HEK293 (cell line): ENCODE results near the gene PAK1.

ENCODE experiments used
- CTCF ChIA-PET: fragments of 350-600 bp; formaldehyde crosslinking; extraction: SDS; loops from one replicate; lab custom pipeline; 2021; ENCODE audit warnings: antibody characterized with exemption; lab: Yijun Ruan, JAX
- POLR2A ChIA-PET: fragments of 300-600 bp; formaldehyde crosslinking; extraction: SDS; loops from one replicate; lab custom pipeline; 2020; ENCODE audit warnings: antibody characterized with exemption, inconsistent platforms; lab: Yijun Ruan, JAX
- H3K27ac ChIP-seq: fragments of 200-500 bp; sonication (Bioruptor generic); 2 replicates; pipeline ENCODE4 v1.5.1; 2014; ENCODE audit warnings: low read depth, low read length, control low read depth, inconsistent platforms; ENCODE audit errors: extremely low read depth
- H3K36me3 ChIP-seq, 2 experiments: fragments of 200-500 bp in 1 of 2; sonication (Bioruptor generic) in 1 of 2; 1 replicate in 1 of 2; 2 replicates in 1 of 2; pipeline ENCODE4 v1.5.1; 2014 to 2017; ENCODE audit warnings: inconsistent platforms in 2 of 2, low read length in 2 of 2; ENCODE audit not compliant: control insufficient read depth in 2 of 2, insufficient read depth in 1 of 2
- H3K4me1 ChIP-seq: fragments of 200-500 bp; sonication (Bioruptor generic); 2 replicates; pipeline ENCODE4 v1.5.1; 2014; ENCODE audit warnings: mild to moderate bottlenecking, low read length, inconsistent platforms; ENCODE audit not compliant: control insufficient read depth, insufficient read depth
- H3K4me3 ChIP-seq: 2 replicates; pipeline ENCODE4 v1.5.1; 2011; ENCODE audit warnings: low read depth, mild to moderate bottlenecking, control low read depth, low read length, moderate library complexity
- H3K9me3 ChIP-seq: fragments of 200-500 bp; sonication (Bioruptor generic); 2 replicates; pipeline ENCODE4 v1.5.1; 2014; ENCODE audit warnings: low read depth, low read length, inconsistent platforms; ENCODE audit not compliant: control insufficient read depth, insufficient read depth
- FEZF1 ChIP-seq: fragments of 450-650 bp; formaldehyde crosslinking; IDR thresholded peaks from 2 replicates; pipeline ENCODE4 v1.5.1; 2016; ENCODE audit warnings: missing biosample characterization, missing genetic modification characterization
- KLF16 ChIP-seq: fragments of 450-650 bp; formaldehyde crosslinking; IDR thresholded peaks from 2 replicates; pipeline ENCODE4 v1.5.1; 2017; ENCODE audit warnings: missing biosample characterization, missing genetic modification characterization
- ZNF132 ChIP-seq: fragments of 450-650 bp; formaldehyde crosslinking; IDR thresholded peaks from 2 replicates; pipeline ENCODE4 v1.5.1; 2017; ENCODE audit warnings: missing biosample characterization, missing genetic modification characterization, borderline replicate concordance
- ZNF169 ChIP-seq: fragments of 450-650 bp; formaldehyde crosslinking; IDR thresholded peaks from 2 replicates; pipeline ENCODE4 v1.5.1; 2016; ENCODE audit warnings: missing biosample characterization, missing genetic modification characterization
- ZNF266 ChIP-seq: fragments of 450-650 bp; formaldehyde crosslinking; IDR thresholded peaks from 2 replicates; pipeline ENCODE4 v1.5.1; 2016; ENCODE audit warnings: missing biosample characterization, missing genetic modification characterization, low read depth
- ZNF311 ChIP-seq: fragments of 450-650 bp; formaldehyde crosslinking; IDR thresholded peaks from 2 replicates; pipeline ENCODE4 v1.5.1; 2017; ENCODE audit warnings: missing biosample characterization, missing genetic modification characterization, borderline replicate concordance
- ZNF335 ChIP-seq: fragments of 450-650 bp; formaldehyde crosslinking; conservative IDR thresholded peaks from 2 replicates; pipeline ENCODE4 v1.5.1; 2016; ENCODE audit warnings: missing biosample characterization, missing genetic modification characterization
- ZNF549 ChIP-seq: fragments of 450-650 bp; IDR thresholded peaks from 2 replicates; pipeline ENCODE4 v1.5.1; 2018; ENCODE audit warnings: missing biosample characterization, missing genetic modification characterization, mild to moderate bottlenecking, inconsistent platforms, moderate library complexity
- ZSCAN16 ChIP-seq: fragments of 450-650 bp; formaldehyde crosslinking; IDR thresholded peaks from 2 replicates; pipeline ENCODE4 v1.5.1; 2016; ENCODE audit warnings: missing biosample characterization, missing genetic modification characterization
- TF ChIP-seq, protein P1 (sequence below): fragments of 450-650 bp; formaldehyde crosslinking; IDR thresholded peaks from 2 replicates; pipeline ENCODE4 v1.5.1; 2016; ENCODE audit warnings: missing biosample characterization, missing genetic modification characterization

Gene PAK1

DNA sequence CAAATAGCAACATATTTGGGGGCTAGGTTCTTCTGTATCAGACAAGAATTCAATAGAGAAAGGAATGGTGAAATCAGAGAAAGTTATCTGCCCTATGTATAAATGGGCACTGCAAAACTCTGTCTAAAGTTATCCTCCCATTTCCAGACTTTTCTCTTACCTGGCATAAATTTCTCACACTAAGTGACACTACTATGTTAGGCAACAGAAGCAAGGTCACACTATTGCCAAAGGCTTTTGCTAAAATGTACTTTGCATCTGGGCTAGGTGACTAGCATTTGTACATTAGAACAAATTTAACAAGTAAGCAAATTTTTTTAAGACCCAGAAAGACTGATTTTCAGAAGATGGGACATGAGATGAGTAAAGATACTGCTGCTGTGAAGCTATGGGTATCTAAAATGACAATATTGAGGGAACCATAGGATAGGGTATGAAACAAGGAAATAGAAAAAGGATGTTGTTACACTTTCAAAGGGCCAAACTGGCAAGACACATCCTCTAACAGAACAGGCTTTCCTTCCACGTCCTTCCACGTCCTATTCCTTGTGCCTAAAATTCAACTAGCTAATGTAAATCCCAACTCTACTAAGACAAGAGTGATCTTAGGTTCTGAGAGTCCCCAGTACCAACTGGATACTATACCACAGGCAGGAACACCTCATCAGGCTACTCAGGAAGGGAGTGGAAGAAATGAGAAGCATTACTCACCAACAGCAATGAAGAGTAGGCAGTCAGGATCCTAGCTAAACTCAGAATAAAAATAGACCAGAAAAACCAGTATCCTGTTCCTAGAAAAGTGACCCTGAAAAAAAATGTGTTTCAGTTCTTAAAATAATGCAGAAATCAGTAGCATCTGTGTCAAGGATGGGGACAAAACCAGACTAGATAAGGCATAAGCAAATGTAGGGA is 195.0 kb downstream of the PAK1 start:
- H3K4me1 ChIP-seq, result no peaks in the 10 kb centered on the region
- no peaks in the 10 kb centered on the region for H3K9me3 ChIP-seq
- no peak overlapping the region for H3K4me3 ChIP-seq
- TF ChIP-seq ZSCAN16, result no peak
- no peak for TF ChIP-seq ZNF335 (tag by site-specific recombination)
- TF ChIP-seq ZNF311 (tag by site-specific recombination), result no peak
- no peak for TF ChIP-seq ZNF549
- TF ChIP-seq FEZF1 (tag by site-specific recombination), result no peak
- TF ChIP-seq KLF16 (tag by site-specific recombination), result no peak
- no peak for TF ChIP-seq ZNF266
- CTCF ChIA-PET, result no interaction called here
- POLR2A ChIA-PET, result no interaction called here
- no peaks in the 10 kb centered on the region for H3K36me3 ChIP-seq
- no peak overlapping the region for H3K27ac ChIP-seq

DNA sequence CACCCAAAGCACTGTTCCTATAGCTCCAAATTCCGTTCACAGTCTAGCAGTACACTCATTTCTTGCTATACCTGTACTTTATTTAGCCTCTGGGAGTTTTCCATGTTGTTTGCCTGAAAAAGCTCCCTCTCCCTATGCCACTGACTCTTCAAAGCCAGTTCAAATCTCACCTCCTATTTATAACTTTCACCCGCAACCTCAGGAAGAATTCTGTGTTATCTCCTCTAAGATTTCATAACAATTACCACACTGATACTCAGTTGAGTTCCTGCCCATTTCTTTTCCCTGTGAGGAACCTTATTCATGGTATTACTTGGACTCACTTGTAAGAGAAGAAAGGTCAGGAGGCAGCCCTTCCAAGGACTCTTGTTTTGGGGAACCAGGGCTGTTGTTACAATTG is 197.6 kb downstream of the PAK1 start:
- Histone ChIP-seq H3K36me3 (no peaks in the 10 kb centered on the region), H3K27ac (no peak overlapping the region), H3K9me3 (no peaks in the 10 kb centered on the region), H3K4me3 (no peak overlapping the region), H3K4me1 (no peaks in the 10 kb centered on the region)
- ChIA-PET CTCF (interaction anchor here (0.6 kb wide), 1 partner anchor 277 kb away, joined by 3 read pairs; no protein-coding TSS in a partner anchor), POLR2A (no interaction called here)
- TF ChIP-seq ZNF169 (tag by site-specific recombination), result no peak
- TF ChIP-seq, protein P1, sequence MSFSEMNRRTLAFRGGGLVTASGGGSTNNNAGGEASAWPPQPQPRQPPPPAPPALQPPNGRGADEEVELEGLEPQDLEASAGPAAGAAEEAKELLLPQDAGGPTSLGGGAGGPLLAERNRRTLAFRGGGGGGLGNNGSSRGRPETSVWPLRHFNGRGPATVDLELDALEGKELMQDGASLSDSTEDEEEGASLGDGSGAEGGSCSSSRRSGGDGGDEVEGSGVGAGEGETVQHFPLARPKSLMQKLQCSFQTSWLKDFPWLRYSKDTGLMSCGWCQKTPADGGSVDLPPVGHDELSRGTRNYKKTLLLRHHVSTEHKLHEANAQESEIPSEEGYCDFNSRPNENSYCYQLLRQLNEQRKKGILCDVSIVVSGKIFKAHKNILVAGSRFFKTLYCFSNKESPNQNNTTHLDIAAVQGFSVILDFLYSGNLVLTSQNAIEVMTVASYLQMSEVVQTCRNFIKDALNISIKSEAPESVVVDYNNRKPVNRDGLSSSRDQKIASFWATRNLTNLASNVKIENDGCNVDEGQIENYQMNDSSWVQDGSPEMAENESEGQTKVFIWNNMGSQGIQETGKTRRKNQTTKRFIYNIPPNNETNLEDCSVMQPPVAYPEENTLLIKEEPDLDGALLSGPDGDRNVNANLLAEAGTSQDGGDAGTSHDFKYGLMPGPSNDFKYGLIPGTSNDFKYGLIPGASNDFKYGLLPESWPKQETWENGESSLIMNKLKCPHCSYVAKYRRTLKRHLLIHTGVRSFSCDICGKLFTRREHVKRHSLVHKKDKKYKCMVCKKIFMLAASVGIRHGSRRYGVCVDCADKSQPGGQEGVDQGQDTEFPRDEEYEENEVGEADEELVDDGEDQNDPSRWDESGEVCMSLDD (tag by site-specific recombination), result no peak
- no peak for TF ChIP-seq ZNF132 (tag by site-specific recombination)
